Stimulated activated naive CD4-positive, alpha-beta T cell treated with Interleukin-2 at 50 U/mL for 16 hours (primary cell): Measurements from ENCODE around the gene MPHOSPH6.
"Not testable (repeated sequence)": the region's sequence is repeated elsewhere in the genome, so short reads cannot be mapped to it uniquely, and the experiment has no call there.

Experiments used
- DNase-seq: peaks from one replicate; lab custom pipeline; 2025; lab: John Stamatoyannopoulos, UW

Gene MPHOSPH6, protein sequence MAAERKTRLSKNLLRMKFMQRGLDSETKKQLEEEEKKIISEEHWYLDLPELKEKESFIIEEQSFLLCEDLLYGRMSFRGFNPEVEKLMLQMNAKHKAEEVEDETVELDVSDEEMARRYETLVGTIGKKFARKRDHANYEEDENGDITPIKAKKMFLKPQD

GRCh38 chr16:82169861-82170845 lies at the start of gene MPHOSPH6:
Gene MPHOSPH6, minus strand, starts transcription at chr16:82170224. Its CDS starts 49 bp downstream, at chr16:82170175.
- DNase-seq: peak; percentile 92

DNA sequence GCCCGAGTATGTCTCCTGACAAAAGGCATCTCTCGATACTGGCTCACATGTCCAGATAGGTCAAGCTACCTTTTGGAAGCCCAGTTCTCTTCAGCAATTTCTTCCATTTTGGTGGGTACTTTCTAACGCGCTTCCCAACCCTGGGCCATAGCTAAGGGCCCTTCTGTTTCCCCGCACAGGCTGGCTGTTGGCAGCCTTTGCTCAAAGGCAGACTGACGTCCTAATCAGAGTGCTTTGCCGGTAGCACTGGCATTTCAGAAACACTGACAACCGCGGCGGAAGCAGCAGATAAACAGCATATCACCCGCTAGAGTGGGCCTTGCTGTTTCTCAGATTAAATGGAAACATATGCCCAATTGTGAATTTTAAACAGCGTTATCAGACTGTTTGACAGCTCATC lies 49.3 kb upstream of the MPHOSPH6 start:
- no peak for DNase-seq

- DNase-seq: not testable (repeated sequence)
These were observed 39.3 kb upstream of the MPHOSPH6 start for GRCh38 chr16:82209314-82209713.

DNA sequence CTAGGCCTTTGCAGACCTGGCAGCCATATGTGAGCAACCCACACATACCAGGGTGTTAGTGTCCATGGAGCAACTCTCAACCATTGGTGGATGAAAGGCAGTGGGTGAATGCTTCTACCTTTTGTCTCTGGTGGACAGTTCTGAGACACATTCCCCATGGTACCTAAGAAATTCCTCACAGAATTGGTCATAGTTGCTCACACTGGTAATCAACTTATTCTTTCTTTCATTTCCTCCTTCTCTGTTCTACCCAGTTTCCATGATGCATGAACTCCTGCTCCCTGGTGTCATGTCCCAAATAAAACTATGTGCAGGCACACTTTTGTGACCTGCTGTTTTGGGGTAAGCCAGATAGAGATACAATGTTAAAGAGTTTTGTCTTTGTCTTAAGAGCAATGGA lies 33.2 kb upstream of the MPHOSPH6 start:
- no peak for DNase-seq

GRCh38 chr16:82201926-82202325 lies 31.9 kb upstream of the MPHOSPH6 start:
- no peak for DNase-seq

DNA sequence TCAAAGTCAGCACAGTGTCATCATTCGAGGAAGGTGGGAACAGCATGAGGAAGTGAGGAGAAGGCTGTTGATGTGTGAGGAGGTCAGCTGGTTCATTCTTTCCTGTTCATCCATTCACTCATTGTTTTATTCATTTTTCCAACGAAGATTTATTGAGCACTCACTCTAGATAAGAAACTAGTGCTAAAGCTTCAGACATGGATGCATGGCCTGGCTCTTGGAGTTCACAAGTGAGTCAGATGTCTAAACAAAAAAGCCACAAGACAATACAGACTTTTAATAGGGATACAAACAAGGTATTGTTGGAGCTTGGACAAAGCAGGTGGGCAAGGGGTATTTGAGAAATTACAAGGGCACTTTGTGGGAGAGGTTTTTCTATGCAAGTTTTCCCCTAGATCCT lies 31.3 kb upstream of the MPHOSPH6 start:
- DNase-seq: no peak

DNA sequence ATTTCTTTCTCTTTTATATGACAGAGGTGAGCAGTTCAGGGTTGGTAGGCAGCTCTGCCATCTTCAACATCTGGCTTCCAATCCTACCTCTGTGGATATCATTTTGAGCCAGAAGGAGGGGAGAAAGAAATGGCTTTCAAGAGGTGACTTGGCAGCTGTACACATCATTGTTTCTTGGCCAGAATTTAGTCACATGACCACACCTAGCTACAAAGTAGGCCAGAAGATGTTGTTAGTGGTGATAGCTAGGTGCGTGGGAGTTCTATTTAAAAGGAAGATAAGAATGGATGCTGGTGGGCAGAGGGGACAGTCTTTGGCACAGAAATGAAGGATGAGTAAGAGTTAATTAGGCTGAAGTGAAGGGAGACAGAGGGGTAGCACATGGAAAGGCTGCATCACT lies 29.2 kb upstream of the MPHOSPH6 start:
- no peak for DNase-seq

DNA sequence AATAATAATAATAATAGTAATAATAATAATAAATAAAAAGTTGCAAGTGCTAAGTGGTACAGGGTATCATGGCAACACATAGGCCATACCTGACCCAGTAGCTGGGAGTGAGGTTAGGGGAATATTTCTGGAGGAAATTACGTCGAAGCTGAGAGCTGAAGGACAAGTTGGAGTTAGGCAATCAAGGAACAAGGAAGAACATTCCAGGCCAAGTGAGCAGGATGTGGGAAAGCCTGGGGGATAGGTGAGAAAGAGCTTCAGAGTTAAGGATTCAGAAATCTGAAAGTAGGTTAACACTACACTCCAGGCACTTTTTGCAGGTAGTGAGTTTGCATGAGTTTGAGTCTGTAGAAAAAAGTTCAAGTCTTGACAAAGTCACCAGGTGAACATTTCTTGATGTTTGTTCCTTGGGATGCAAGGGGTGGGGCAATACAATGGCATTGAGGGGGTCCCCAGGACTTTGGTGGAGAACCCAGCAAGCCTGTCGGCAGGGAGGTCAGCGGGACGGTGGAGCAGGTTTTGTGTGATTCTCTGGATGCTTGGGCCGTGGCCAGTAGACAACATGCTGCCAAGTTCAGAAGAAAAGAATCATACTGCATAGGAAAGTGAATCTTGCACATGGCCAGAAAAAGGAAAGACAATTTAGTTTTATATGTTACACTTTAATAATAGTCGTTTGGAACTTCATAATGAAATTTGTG lies 27.7 kb upstream of the MPHOSPH6 start:
- DNase-seq: no peak

DNA sequence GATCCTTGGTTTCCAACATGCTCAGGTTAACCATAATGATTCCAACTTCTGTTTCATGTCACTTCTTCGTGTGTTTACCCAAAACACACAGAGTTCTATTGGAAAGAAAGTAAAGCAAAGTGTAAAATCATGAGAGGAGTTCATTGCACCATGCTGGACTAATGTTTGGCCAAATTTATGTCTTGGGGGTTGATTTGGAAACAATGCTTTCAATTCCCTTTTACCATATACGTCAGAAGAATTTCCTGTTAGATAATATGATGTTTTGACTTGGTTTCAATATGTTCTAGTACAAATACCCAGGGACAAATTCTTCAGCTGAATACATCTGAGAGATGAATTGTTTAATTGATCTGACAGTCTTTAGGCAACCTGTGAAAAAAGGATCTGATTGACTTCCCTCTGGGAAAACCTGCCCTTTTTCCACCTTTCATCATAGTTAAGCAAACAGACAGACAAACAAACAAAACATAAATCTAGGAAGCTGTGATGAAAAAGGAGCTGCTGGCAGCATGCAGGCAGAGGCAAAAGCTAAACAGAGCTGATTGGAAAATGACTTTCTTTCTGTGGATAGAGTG lies 26.0 kb upstream of the MPHOSPH6 start:
- no peak for DNase-seq

DNA sequence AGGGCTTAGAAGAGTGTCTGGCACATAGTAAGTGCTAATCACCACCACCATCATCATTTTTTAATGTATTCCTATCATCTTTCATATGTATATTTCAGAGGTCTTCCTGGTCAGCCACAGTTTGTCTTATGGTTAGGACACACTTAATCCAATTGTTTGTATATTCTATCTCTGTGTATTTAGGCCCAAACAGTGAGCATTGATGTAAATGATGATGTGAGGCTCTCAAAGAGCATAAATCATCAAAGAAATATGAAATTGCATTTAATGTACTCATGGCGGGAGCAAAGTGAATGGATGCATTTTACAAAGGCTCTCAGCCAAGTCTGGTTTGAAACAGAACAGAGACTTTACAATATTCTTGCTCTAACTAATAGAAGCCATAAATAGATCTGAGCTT lies 24.1 kb upstream of the MPHOSPH6 start:
- no peak for DNase-seq

DNA sequence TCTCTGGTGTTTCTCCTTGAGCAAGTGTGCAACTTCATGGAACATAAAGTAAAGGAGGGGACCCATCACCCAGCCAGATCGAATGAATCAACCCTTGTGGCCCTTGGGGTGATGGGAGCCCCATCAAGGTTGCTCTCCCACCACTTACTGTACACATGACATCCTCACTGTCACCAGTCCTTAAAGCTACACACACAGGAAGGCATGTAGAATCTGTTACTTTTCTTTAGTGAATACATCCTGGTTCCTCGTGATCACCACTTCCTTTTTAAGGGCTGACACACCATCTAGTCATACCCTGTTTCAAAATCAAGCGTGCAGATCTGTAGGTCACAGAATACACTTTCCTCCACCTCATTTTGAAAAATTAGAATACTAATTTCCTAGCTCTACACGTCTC lies 22.6 kb upstream of the MPHOSPH6 start:
- DNase-seq: peak; percentile 7

DNA sequence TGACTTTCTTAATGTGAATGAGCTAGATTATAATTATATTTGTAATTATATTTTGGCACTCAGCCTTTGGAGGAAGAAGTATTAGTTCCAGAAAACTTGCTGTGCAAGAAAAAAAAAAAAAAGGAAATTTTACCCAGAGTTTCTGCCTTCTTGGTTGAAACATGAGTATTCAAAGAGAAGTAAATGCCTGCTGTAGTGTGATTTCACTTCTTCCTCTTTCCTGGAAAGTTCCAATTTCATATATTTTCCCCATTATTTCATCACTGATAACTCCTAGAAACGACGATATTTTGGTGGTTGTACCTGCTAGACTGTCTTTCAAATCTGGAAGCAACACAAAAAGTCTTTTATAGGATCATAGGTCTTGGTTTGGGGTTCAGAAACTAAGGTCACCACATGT lies 20.4 kb upstream of the MPHOSPH6 start:
- DNase-seq: no peak

DNA sequence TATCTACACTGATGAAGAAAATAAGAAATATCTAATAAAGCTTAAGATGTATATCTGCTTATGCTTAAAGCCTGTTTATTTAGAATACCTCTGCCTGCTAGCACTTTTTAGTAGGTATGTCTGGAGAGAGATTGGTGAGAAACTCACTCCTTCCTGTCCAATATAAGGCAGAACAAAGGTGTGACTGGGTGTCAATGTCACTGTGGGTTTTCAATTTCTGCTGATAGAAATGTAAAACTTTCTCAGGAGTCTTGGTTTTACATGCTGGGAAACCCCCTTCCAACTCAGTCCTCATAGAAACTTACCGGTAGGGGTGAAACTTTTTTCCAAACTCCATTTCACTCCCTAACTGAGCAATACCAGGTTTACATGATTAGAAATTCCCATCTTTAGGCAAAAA lies 17.8 kb upstream of the MPHOSPH6 start:
- DNase-seq: no peak

- no peak for DNase-seq
These were observed 15.0 kb upstream of the MPHOSPH6 start for GRCh38 chr16:82185012-82185411.

DNA sequence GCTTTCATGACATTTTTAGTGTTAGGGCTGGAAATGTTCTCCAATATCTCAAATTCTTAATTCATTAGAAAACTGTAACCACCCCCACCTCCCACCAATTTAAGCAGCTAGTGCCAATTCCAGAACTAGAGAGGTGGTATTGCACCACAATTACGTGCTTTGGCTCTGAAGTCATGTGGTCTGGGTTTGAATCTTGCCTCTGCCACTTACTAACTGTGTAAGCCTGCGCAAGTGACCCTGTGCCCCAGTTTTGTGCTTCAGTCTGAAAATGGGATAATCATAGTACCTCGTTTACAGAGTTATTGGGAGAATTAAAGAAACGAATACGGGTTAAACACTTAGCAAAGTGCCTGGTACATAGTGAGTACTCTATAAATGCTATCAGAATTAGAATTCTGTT lies 14.2 kb upstream of the MPHOSPH6 start:
- no peak for DNase-seq

GRCh38 chr16:82183004-82183397 lies 13.0 kb upstream of the MPHOSPH6 start:
- no peak for DNase-seq

DNA sequence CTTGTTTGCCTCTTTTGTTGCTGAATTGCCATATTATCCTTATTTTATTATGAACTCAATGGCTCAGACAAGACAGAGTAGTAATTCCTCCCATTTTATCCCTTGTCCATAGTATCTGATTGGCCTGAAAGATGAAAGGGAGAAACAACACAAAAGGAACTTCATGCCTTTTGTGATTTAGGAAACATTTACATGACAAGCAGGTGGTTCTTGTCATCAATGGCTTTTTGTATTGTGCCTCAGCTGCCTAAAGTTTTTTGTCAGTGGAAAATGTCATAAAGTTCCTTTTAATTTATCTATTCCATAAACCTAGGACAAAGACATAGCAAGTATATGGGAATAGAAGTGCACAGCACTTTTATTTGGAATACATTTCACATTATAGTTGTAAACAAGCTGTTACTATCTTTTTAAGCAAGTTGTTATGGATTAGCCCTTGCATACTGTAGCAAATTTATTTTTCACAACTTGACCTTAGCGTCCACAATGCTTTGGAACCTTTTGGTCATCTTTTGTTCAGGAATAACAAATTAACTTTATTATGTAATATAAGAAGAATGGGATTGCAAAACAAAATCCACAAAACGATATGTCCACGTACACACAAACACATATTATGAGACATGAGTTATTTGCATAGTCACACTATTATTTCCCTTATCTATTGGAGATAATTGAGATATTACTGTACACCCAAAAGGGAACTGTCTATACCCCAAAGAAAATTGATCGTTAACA lies 12.4 kb upstream of the MPHOSPH6 start:
- no peak for DNase-seq

DNA sequence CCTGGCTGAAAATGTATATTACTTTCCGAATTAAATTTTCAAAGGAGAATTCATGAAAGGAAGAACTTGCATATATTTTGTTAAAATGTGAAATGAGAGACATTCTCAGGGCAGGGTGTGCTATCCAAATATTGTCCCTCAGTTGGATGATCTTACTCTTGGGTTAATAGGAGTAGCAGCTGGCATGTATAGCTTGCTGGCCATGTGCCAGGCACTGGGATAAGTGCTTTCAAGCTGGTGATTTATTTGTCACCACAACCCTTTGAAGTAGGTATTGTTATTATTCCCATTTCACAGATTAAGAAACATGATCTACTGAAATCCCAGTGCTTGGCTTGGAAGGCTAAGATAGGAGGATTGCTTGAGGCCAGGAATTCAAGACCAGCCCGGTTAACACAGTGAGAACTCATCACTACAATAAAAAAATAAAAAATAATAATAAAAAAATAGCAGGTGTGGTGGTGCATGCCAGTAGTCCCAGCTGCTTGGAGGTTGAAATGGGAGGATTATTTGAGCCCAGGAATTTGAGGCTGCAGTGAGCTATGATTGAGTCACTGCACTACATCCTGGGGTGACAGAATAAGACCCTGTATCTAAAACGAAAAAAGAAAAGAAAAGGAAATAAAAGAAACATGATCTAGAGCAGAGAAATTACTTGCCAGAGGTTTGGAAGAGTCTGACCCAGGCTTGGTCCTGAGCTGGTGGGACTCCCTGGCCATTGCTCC lies 11.6 kb upstream of the MPHOSPH6 start:
- no peak for DNase-seq

DNA sequence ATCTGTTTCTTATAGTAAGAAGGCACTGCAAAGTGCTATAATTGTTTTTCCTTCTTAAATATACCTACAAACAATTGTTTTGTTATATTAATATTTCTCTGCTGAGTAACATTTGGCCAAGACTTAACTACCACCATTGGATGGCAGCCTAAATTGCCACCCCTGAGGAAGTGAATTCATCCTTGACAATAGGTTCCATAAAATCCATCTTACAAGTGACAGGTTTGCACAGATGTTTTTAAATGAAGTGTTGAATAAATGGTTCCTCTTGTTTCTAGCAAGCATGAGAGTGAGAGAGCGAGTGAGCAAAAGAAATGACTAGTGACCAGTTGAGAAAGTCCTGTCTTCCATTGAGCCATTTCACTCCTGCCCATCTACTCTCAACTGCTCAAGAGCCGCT lies 8.3 kb upstream of the MPHOSPH6 start:
- DNase-seq: no peak

DNA sequence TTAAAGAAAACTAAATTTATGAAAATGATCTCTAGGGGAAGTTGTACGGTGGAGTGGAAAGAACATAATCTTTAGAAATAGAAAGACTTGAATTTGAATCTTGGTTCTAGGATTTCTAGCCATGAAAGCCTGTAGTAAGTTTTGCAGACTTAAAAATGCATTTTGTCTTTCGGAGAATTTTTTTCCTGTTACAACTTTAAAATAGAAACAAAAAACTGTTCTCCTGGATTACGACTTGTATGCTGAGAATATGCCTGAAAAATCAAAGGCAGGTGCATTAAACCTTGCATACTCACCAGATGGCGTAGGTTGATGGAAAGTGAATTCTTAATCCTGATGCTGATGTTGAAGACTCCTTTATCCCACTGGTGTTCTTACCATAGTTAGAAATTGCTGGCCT lies 7.5 kb upstream of the MPHOSPH6 start:
- DNase-seq: no peak

DNA sequence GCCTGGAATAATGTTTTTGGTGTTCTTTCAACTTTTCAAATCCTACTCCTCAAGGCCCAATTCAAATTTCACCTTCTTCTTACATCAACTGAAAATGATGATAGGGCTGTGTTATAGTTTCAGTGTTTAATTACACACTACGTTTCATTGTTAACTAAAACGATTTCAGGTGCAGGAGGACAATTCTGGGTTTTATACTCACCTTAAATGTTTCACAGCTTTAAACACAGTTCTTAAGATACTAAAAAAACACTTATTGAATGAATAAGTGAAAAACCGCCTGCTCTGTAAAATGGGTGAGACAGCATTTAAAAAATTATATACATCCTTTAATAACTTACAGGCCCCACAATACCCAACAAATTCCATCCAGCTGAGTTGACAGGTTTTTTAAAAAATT lies 6.2 kb upstream of the MPHOSPH6 start:
- DNase-seq: no peak
